GM19328 (cell line): ENCODE results near the gene WASF3.
A peak's percentile ranks its signal among the peaks of the same experiment; 100 is the strongest.

ENCODE experiments used
- ATAC-seq: cut with Tn5 transposase; IDR thresholded peaks from one replicate; pipeline ENCODE4 v1.9.1; 2021; ENCODE audit warnings: mild to moderate bottlenecking, moderate library complexity; ENCODE audit not compliant: unreplicated experiment

The WASF3 gene, protein sequence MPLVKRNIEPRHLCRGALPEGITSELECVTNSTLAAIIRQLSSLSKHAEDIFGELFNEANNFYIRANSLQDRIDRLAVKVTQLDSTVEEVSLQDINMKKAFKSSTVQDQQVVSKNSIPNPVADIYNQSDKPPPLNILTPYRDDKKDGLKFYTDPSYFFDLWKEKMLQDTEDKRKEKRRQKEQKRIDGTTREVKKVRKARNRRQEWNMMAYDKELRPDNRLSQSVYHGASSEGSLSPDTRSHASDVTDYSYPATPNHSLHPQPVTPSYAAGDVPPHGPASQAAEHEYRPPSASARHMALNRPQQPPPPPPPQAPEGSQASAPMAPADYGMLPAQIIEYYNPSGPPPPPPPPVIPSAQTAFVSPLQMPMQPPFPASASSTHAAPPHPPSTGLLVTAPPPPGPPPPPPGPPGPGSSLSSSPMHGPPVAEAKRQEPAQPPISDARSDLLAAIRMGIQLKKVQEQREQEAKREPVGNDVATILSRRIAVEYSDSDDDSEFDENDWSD

DNA sequence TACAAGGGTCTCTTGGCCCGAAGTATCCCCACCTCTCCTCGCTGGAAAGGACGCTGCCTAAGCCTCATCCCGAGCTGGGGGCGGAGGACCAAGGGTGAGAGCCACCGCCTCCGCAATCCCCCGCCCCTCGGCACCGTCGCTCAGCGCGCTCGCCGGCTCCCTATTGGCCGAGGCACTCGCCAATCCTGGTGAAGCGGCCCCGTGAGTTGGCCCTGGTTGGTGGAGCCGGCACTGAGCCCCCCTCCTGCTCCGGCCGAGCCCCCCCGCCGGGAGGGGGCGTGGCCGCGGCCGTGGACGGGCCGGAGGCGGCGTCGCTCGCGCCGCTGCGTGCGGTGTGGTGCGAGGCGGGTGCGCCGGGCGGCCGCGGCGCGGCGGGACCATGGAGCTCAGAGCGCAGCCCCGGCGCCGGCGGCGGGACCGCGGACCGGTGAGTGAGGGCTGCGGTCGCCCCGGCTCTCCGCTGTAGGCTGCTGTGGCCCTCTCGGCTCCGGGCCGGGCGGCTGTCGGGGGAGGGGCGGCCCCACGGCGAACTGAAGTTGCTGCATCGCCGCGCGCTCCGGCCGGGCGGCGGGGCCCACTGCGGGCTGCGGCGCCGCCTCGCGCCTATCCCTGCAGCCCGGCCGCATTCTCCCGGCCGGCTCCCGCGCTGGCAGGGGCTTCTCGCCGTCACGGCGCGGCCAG lies at the start of gene WASF3:
Gene WASF3 (plus strand): TSS at position 291 of the 681 bp plus-strand sequence. CDS start 84,588 bp downstream, outside the sequence.
- peak; percentile 80 for ATAC-seq

DNA sequence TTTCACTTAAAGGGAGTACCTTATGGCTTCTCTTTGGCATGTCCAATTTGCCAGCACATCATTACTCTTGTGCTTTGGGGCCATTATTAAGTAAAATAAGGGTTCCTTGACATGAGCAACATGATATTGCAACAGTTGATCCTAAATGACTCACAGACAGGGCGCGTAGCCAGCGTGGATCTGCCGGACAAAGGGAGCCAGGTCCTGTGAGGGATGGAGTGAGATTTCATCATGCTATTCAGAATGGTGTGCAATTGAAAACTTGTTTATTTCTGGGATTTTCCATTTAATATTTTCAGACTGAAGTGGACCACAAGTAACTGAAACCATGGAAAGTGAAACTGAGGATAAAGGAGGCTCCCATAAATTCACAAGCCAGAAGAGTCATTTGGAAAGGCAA lies 48.6 kb upstream of the WASF3 start:
- ATAC-seq: no peak

DNA sequence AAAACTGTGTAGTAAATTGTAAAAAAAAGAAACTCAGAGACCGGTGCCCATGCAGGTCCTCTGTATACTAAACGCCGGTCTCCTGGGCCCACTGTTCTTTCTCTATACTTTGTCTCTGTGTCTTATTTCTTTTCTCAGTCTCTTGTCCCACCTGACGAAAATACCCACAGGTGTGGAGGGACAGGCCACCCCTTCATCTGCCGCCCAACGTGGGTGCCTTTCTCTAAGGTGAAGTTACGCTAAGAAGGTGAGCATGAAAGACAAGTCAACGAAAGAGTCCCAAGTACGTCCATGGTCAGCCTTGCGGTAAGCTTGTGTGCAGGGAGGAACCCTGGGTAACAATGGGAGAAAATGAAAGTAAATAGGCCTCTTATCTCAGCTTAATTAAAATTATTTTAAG lies 48.0 kb upstream of the WASF3 start:
- no peak for ATAC-seq

DNA sequence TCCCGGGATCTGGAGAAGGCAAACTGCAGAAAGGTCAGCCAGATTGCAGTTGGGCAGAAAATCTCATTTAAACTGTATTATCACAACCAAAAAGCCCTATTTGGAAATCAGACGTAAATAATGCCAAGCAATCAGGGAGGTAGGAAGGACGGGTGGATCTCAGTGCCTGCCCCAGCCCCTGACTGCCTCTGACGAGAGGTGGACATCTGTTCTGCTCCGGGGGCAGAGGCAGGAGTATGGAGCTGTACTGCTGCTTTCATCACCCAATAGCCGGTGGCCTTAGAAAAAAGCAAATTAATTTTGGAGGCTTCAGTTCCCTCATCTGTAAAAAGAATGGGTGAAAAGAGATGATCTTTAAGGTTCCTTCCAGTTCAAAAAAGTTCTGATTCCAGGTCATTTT lies 43.6 kb upstream of the WASF3 start:
- ATAC-seq: no peak

DNA sequence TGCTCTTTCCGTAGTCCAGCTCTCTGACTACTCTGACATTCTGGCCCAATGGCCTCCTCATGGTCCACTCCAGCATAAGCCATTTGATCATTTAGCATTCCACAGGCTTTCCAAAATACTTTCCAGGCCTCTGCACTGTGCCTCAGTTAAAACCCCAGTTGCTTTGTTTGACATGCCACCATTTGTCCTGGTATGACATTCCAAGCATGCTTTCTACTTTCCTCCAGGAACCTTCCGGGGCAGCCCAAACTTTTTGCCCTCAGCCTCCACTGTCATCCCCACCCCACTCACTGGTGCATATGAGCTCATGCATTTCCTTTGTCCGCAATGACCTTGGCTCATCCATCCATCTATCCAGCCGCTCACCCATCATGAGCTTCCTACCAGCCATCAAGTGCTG lies 41.8 kb upstream of the WASF3 start:
- ATAC-seq: no peak

DNA sequence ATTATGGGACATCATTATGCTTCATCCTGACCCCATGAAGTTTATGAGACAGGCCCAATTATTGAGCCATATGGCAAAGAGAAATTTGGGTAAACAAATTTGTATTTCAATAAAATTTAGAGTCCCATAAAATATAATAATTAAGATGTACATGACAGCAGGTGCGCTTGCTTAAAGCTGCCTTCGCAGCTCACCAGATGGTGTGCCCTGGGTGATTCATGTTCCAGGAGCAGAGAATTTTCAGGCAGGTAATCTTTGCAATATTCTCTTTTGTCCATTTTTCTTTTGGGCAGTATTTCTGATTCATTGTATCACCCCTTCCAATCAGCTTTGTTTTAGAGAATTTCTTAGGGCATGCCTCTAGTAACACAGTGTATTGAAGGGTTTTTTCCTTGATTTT lies 39.5 kb upstream of the WASF3 start:
- ATAC-seq: no peak

DNA sequence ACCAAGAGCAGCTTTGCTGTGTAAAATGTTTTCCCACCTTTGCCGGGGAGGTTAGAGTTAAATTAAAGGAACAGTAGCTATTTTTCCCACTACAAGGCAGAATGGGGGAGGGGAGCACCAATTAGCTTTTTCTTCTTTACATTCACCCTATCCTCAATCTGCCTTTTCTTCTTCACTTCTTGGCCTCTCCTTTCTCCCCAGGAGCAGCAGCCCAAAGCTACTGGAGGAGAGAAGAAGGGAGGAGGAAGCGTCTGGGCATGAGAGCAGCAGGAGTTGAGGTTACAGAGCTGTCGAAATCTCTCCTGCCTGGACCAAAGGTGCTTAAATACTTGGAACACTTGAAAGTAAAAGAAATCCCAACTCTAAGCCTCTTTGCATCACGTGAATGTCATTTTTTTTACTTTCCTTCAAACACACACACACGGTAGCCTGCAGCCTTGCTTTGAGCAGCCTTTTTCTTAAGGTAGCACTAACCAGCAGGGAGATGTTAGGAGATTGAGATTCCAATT lies 39.0 kb upstream of the WASF3 start:
- no peak for ATAC-seq

DNA sequence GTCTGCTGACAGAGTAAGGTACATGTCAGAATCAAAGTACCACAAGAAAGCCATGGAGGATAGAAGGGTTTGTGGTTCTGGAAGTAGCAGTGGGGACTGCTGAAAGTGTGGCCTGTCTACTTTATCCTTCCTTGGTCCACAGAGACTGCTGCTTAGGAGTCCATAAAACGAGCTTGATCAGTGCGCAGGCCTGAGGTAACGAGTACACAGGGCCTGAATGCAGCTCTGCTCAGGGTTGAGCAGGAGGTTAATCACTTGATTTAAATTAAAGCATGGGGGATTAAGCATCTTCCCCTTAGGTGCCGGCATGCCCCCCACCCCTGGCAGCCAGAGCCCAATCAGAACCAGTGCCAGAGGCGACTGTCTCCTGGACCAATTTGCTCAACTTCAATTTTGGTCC lies 34.9 kb upstream of the WASF3 start:
- no peak for ATAC-seq

DNA sequence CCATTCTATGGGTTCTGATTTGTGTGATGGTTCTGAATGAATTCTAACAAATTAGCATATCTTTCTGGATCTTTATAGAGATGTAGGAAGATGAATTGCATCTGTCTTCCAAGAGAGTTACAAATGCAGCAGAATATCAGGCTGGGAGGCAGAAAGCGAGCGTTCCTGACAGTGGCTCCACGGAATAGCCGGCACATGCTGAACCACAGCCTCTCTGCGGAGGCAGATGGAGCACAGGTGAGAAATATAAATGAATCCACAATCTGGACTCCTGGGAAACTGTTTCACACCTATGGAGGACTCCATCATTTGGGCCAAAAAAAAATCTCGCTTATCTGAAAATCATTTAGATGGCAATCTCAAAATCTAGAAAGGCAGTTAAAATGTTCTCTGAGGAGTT lies 34.5 kb upstream of the WASF3 start:
- ATAC-seq: no peak

DNA sequence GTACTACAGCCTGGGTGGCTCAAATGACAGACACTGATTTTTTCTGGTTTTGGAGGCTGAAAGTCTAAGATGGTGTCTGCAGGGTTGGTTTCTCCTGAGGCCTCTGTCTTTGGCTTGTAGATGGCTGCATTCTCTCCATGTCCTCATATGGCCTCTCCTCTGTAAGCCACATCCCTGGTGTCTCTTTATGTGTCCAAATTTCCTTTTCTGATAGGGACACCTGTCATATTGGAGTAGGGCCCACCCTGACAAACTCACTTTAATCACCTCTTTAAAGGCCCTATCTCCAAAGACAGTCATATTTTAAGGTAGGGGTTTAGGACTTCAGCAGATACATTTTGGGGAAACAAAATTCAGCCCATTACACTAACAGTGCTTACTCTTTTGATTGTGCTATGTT lies 32.0 kb upstream of the WASF3 start:
- no peak for ATAC-seq

DNA sequence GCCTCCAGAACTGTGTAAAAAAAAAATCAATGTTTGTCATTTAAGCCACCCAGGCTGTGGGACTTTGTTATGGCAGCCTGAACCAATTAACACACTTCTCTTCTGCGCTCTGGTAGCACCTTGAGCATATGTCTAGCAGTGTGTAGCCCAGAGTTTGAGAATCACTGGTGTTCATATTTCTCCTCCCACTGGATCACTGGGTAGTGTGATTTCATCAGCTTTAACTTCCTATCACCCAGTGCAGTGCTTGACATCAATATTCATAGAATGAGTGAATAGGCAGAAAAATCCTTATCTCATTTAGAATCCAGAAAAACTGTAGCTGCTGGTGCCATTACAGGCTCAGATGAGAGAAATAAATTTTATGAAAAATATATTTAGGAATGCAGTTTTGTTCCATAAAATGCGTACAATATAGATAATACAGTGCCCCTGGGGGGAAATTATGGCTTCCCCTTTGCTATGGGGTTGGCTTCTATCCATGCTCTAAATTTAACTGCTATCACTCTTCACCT lies 30.7 kb upstream of the WASF3 start:
- ATAC-seq: no peak

DNA sequence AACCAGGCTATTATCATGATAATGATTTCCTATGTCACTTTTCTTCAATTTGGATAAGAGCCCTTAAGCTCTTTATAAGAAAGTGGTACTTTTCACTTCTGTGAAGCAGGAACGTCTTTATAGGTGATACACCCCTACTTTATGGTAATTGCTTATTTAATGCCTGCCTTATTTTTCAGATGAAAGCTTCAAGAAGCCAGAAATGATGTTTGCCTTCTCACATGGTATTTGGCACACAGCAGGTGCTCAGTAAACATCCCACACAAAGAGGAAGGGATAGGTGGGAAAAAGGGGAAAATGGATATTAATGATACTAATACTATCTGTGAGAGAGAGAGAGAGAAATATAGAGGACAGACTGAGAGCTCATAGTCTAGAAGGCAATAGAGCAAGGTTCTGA lies 29.0 kb upstream of the WASF3 start:
- no peak for ATAC-seq

DNA sequence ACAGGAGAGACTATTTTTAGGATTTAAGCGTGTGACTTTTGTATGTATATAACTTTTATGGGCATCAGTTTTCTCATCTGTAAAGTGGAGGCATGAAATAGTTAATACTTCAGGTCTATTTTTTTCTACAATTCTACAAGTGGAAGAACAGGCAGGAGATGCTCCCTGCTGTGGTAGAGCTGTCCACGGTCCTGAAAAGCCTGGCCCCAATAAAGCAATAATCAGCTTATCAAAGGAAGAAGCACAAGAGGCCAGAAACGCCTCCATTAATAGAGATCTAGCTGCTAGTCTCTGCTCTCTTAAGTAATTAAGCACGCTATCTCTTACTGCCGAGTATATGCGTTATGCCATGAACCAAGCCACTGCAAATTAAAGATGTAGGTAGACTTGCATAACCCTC lies 28.0 kb upstream of the WASF3 start:
- ATAC-seq: no peak

DNA sequence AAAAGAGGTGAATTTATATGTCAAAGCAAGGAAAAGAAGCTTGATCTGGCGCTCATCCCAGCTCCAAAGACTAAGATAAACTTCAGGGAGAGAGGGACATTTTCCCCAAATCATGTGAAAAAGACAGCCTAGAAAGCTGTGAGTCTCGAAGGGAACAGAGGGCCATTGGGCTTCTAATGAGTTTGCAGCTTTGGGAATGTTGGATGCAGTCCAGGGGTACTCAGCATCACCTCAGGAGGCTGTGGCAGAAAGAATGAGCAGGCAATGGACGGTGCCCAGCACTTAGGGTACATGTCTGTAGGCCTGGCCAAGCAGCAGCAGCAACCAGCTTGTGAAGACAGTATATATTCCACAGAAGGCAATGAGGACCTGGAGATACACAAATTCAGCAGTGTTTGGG lies 25.7 kb upstream of the WASF3 start:
- no peak for ATAC-seq

DNA sequence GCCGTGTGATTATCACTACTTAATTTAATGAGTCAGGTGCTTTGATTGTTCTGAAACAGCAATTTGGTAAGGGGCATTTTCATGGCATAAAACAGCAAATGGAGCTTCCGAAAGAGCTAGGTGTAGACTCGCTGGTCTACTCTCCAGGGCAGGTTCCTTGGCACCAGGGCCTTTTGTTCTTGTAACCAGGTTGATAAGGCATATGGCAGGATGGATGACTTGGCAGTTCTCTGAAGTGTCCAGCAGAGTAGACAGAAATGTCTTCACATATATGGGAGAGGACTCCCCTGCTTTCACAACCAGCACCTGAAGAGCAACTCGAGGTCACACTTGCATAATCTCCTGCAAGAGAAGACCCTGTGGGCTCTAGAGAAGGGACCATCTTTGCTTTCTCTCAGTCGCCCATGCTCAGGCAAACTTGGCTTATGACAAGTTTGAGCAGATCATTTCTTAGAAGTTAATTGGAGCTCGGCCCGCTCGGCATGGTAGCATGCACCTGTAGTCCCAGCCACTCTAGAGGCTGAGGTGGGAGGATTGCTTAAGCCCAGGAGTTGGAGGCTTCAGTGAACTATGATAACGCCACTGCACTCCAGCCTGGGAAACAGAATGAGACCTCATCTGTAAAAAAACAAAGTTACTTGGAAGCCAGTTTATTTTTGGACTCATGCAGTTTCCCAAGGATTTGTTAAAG lies 23.3 kb upstream of the WASF3 start:
- no peak for ATAC-seq

DNA sequence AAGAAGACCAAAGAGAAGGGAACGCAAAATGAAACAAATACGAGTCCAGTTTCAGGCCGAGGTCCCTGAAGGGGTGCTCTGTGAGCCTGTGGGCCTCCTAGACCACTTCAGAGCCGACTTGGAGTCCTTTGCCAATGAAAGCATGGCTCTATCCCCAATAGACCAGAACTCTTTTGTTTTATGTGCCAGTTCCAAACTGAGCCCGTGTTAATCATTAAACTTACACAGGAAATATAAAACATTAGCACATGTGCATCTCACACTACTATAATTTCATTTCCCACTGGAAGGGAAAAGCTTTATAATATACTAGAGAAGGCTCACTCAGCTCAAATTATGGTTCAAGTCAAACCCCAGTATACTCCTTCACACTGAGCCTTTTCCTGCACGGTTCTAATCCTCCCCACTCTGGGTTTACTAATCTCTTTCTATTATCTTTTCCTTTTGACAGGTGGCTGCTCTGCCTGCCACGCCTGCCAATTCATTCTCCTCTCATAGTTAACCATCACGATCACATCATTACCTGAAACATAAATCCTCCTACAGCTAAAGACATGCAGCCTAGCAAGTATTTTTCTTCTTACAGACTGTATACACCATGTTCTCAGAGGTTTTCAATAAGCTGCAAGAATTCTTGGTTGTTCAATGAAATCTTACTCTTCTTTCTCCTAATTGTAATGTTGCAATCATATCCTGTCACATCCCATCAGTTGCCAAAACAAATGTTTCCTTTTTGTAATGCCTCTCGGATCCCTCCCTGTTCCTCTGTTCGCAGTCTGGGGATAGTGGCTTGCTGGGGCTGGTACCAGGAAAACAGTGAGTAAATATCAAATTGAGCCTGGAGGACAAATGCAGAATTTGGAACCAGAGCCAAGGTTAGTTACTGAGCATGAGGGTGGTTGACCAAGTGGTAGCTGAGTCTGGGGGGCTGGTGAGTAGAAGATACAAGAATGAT lies 18.8 kb upstream of the WASF3 start:
- no peak for ATAC-seq

DNA sequence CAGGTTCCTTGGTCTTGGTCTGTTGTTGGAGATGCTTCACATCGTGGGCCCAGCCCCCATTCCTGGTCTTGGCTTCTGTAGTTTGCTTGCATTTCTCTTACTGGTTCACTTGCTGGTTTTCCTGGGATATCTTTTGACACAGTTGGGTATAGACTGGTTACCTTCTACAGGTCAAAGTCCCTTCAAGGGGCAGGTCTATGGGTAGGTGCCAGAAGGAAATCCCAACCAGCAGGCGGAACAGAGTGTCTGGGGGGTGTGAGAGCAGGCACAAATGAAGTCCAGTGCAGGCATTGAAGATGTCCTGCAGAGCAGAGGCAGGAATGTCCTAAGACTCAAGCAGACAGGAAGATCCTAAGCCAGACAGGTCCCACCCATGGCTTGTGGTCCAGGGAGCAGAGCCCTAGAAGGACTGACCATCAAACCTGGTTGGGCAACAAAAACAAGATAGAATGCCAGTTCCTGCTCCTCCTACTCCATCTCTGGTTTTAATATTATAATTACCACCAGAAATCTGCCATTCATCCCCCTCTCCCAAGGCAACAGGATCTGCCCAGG lies 17.7 kb upstream of the WASF3 start:
- ATAC-seq: no peak

DNA sequence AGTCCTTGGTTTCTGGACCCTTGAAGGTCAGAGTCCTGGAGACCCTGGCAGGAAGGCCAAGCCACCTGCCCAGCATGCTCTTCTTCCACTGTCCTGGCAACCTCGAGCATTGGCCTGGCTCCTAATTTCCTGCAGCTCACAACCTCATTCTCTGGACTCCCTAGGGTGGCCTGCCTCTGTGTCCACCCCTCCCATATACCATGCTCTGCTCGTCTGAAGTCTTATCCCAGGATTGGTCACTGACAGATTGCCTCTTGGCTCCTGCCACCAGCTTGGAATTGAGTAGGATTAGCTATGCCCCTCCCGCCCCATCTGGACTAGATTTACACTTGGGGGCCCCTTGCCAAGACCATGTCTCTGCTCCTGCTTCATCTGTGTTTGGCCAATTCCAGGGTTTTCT lies 17.1 kb upstream of the WASF3 start:
- no peak for ATAC-seq

DNA sequence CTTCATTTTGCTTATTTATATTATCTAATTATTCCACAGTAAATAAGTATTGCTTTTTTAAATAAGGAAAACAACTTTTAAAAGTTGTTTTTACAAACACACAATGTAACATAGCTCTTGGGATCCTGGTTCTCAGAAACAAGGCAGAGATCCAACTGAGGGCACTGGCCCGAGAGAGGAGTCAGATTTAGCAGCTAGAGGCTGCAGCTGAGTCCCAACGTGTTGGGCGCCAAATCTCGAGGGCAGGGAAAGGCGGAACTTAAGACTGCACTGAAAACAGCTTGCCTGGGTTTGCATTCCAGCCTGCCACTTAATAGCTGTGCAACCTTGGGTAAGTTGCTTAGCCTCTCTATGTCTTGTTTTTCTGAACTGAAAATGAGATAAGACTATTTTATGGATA lies 16.4 kb upstream of the WASF3 start:
- ATAC-seq: no peak
